GM11168 (cell line): ENCODE measurements around the gene CEACAM21.

Experiments
- in situ Hi-C: fragments of 300-500 bp; cut with MboI; formaldehyde crosslinking; loops from one replicate; pipeline ENCODE4 v1.12.0; 2022; ENCODE audit warnings: low sequenced_read_pairs; ENCODE audit not compliant: unreplicated experiment

Gene CEACAM21

GRCh38 chr19:41612483-41612882 lies 36.5 kb downstream of the CEACAM21 start:
- in situ Hi-C loops = no loop called here

GRCh38 chr19:41615207-41615606 lies 39.2 kb downstream of the CEACAM21 start:
- in situ Hi-C loops = no loop called here

GRCh38 chr19:41616792-41617621 lies 41.0 kb downstream of the CEACAM21 start:
- in situ Hi-C loops = no loop called here

- in situ Hi-C loops = no loop called here
Observed at GRCh38 chr19:41617941-41618730, 42.2 kb downstream of the CEACAM21 start.

GRCh38 chr19:41619018-41619556 lies 43.1 kb downstream of the CEACAM21 start:
- in situ Hi-C loops = no loop called here

GRCh38 chr19:41620171-41620570 lies 44.2 kb downstream of the CEACAM21 start:
- in situ Hi-C loops = no loop called here

GRCh38 chr19:41621226-41621625 lies 45.3 kb downstream of the CEACAM21 start:
- in situ Hi-C loops = no loop called here

- in situ Hi-C loops = no loop called here
Observed at GRCh38 chr19:41621654-41622053, 45.7 kb downstream of the CEACAM21 start.

GRCh38 chr19:41623360-41623759 lies 47.4 kb downstream of the CEACAM21 start:
- in situ Hi-C loops = no loop called here

- in situ Hi-C loops = no loop called here
Observed at GRCh38 chr19:41624515-41624914, 48.5 kb downstream of the CEACAM21 start.

GRCh38 chr19:41624937-41625336 lies 49.0 kb downstream of the CEACAM21 start:
- in situ Hi-C loops = no loop called here

- in situ Hi-C loops = no loop called here
Observed at GRCh38 chr19:41626278-41626677, 50.3 kb downstream of the CEACAM21 start.

GRCh38 chr19:41626877-41627276 lies 50.9 kb downstream of the CEACAM21 start, which contains the start of gene CEACAM4:
CEACAM4 (minus strand) TSS chr19:41627074; CDS start chr19:41626963, 111 bp downstream.
- in situ Hi-C loops = no loop called here

- in situ Hi-C loops = no loop called here
Observed at GRCh38 chr19:41627966-41628675, 52.2 kb downstream of the CEACAM21 start.
